Activated T-cell treated with anti-CD3 and anti-CD28 coated beads, Interleukin-2, amount 50 U/mL, for 1 hour (primary cell): ENCODE measurements around the gene ZNF417.
"Not testable (repeated sequence)": the region's sequence is repeated elsewhere in the genome, so short reads cannot be mapped to it uniquely, and the experiment has no call there.

ENCODE experiments used
- DNase-seq: peaks from one replicate; pipeline ENCODE4 v3.0.0-alpha.2; 2020

The ZNF417 gene

GRCh38 chr19:57887195-57887941, 29.0 kb downstream of the ZNF417 start:
- DNase-seq = no peak

GRCh38 chr19:57886046-57886445, 30.3 kb downstream of the ZNF417 start:
- no peak for DNase-seq

DNA sequence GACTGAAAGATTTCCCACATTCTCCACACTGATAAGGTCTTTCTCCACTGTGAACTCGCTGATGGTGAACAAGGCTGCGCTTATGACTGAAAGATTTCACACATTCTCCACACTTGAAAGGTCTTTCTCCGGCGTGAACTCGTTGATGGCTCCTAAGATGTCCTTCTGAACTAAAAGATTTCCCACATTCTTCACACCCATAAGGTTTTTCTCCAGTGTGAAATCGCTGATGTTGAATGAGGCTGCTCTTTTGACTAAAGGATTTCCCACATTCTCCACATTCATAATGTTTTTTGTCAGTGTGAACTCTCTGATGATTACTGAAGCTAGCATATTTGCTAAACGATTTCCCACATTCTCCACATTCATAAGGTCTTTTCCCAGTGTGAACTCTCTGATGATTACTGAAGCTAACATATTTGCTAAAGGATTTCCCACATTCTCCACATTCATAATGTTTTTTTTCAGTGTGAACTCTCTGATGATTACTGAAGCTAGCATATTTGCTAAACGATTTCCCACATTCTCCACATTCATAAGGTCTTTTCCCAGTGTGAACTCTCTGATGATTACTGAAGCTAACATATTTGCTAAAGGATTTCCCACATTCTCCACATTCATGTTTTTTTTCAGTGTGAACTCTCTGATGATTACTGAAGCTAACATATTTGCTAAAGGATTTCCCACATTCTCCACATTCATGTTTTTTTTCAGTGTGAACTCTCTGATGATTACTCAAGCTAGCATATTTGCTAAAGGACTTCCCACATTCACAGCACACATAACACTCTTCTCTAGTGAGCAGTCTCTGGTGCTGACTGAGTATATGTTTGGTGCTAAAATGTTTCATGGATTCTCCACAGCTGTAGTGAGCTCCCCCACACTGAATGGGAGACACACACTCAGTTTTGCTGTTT, 42.3 kb downstream of the ZNF417 start:
- DNase-seq = not testable (repeated sequence)

GRCh38 chr19:57872450-57872849, 43.9 kb downstream of the ZNF417 start:
- no peak for DNase-seq

DNA sequence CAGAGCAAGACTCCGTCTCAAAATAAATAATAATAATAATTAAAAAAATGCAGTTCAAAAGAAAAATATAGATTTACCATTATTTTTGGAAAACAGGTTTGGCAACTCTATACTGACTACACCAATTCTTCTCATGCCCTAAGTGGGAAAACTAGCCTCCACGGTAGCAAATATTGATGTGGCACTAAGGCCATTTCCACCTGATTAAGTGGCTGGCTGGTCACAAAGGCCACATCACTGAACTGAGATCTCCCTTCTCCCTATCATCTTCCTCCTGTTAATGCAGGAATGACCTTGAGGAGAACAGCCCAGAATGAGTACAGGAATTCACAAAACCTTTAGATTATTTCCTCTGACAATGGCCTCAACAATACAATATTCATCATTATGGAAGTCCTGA, 46.2 kb downstream of the ZNF417 start:
- no peak for DNase-seq

DNA sequence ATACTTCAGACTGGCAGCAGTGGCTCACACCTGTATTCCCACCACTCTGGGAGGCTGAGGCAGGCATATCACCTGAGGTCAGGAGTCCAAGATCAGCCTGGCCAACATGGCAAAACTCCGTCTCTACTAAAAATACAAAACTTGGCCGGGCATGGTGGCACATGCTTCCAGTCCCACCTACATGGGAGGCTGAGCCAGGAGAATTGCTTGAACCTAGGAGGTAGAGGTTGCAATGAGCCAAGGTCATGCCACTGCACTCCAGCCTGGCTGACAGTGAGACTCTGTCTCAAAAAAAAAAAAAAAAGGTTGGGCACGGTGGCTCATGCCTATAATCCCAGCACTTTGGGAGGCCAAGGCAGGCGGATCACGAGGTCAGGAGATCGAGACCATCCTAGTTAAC, 46.7 kb downstream of the ZNF417 start:
- DNase-seq = not testable (repeated sequence)

DNA sequence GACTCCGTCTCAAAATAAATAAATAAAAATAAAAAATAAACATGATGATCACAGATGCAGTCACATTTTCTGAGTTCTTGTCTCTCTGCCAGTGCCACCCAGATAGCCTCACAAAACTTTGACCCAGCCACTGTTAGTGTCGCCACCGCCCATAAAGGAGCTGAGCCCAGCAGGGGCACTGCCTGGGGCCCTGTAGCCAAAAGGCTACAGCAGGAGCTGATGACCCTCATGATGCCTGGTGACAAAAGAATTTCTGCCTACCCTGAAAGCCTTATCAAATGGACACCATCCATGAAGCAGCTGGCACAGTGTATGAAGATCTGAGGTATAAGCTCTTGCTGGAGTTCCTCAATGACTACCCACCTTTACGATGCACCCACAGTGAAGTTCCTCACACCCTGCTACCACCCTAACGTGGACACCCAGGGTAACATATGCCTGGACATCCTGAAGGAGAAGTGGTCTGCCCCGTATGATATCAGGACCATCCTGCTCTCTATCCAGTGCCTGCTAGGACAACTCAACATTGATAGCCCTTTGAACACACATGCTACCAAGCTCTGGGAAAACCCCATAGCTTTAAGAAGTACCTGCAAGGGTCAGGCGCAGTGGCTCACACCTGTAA, 48.4 kb downstream of the ZNF417 start:
- no peak for DNase-seq
